GM12864 (cell line): ENCODE results near the gene DESI1.
A peak's percentile ranks its signal among the peaks of the same experiment; 100 is the strongest.

Experiments used
- DNase-seq: peaks from one replicate; pipeline ENCODE4 v3.0.0-alpha.2; 2011; ENCODE audit warnings: low read depth
- H3K4me3 ChIP-seq: 2 replicates; pipeline ENCODE4 v1.5.1; 2011; ENCODE audit warnings: mild to moderate bottlenecking, low read depth, low read length, control low read depth
- TF ChIP-seq, protein P1 (sequence below): IDR thresholded peaks from 2 replicates; pipeline ENCODE4 v1.5.1; 2011; ENCODE audit warnings: low read depth, mild to moderate bottlenecking, moderate library complexity, low read length, control low read depth, inconsistent platforms; ENCODE audit errors: missing control alignments

DESI1 gene

DNA sequence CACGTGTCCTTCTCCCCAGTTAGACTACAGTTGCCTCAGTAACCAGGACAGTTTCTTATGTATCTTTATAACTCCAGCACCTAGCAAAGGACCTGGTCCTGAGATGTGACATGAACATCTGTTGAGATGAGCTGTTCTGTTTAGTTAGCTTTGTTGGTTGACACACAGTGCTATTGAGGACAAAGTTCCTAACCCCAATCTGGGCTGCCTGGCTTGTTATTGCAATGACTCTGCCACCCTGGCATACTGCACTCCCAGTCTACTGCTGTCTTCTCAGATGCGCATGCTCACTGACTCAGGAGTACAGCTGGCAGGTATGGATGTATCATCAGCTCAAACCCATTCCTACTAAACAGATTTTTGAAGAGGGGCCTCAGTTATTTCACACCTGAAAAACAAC is 7.4 kb downstream of the DESI1 start:
- TF ChIP-seq, protein P1, sequence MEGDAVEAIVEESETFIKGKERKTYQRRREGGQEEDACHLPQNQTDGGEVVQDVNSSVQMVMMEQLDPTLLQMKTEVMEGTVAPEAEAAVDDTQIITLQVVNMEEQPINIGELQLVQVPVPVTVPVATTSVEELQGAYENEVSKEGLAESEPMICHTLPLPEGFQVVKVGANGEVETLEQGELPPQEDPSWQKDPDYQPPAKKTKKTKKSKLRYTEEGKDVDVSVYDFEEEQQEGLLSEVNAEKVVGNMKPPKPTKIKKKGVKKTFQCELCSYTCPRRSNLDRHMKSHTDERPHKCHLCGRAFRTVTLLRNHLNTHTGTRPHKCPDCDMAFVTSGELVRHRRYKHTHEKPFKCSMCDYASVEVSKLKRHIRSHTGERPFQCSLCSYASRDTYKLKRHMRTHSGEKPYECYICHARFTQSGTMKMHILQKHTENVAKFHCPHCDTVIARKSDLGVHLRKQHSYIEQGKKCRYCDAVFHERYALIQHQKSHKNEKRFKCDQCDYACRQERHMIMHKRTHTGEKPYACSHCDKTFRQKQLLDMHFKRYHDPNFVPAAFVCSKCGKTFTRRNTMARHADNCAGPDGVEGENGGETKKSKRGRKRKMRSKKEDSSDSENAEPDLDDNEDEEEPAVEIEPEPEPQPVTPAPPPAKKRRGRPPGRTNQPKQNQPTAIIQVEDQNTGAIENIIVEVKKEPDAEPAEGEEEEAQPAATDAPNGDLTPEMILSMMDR: no peak

DNA sequence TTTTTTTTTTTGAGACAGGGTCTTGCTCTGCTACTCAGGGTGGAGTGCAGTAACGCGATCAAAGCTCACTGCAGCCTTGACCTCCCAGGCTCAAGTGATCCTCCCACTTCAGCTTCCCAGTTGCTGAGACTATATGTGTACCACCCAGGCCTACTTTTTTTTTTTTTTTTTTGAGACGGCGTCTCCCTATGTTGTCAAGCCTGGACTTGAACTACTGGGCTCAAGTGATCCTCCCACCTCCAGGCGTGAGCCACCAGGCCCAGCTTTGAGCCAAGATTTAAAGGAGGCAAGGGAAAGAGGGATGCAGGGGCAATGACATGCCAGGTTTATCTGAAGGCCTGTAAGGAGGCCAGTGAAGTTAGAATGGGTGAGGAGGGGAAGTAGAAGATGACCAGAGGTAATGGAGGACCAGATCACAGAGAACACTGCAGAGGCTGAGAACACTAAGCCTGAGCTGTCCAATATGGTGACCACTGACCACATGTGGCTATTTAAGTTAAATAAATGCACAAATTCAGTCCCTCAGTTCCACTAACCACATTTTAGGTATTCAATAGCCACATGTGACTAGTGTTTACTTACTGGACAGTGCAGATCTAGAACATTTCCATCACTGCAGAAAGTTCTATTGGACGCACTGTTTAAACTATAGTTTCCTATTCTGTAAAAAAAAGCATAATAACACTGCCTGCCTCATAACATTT is 8.1 kb downstream of the DESI1 start:
- no peak for DNase-seq
- H3K4me3 ChIP-seq: no peak overlapping the region
- TF ChIP-seq, protein P1: no peak

More for the DNA sequence above, 7.4 kb downstream of the DESI1 start:
- DNase-seq: no peak
- no peak overlapping the region for H3K4me3 ChIP-seq

DNA sequence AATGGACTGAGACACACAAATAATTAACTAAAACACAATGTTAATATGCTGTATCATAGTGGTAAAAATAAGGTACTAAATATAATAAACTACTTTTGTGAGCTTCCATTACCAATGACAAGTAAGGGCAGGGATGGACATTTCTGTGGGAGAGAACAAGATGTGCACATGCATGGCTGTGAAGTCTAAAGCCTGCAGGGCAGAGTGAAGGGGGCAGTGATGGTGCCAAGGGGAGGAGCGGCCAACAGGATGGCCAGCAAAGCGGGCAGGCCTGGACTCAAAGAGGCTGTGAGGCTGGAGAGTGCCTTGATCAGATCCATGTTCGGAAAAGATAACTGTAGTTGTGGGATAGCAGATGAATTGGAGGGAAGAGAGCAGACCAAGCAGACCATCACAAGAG is 12.5 kb downstream of the DESI1 start:
- TF ChIP-seq, protein P1: no peak
- DNase-seq: no peak
- no peak overlapping the region for H3K4me3 ChIP-seq

DNA sequence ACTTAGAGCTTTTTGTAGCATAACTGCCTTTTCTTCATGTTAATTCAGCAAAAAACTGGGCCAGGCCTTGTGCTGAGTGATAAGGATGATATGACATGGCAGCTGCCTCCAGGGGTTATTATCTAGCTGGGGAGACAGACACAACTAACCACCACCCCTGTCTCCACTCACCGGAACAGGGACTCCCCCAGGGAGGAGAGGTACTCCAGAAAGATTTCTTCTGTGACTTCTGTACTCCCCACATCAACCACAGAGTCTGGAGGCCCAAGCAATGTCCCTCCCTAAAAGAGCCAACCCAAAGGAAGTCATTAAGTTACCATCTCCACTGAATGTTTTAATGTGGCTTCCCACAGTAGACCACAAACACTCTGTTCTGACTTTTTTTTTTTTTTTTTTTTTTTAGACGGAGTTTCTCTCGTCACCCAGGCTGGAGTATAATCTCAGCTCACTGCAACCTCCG is 16.9 kb downstream of the DESI1 start:
- H3K4me3 ChIP-seq: no peak overlapping the region
- TF ChIP-seq, protein P1: no peak
- peak; percentile 52 for DNase-seq

DNA sequence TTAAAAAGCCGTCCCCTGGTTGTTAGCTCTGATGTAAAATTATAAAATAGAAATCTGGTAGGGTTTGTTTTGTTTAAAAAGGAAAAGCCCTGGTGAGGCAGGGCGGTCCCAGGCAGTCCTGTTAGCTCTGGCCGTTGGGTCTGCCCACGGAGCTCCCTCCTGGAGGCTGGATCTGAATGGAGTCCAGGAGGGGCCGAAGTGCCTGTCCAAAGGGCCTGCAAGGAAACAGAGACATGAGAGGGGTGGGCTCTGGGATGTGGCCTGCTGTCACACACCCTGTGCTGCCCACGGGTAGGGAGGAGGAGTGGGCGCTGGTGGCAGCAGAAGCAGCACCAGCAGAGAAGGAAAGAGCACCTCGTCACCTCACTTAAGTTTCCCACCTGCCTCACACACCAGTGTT is 19.9 kb downstream of the DESI1 start:
- no peak for DNase-seq
- no peak overlapping the region for H3K4me3 ChIP-seq
- TF ChIP-seq, protein P1: no peak

DNA sequence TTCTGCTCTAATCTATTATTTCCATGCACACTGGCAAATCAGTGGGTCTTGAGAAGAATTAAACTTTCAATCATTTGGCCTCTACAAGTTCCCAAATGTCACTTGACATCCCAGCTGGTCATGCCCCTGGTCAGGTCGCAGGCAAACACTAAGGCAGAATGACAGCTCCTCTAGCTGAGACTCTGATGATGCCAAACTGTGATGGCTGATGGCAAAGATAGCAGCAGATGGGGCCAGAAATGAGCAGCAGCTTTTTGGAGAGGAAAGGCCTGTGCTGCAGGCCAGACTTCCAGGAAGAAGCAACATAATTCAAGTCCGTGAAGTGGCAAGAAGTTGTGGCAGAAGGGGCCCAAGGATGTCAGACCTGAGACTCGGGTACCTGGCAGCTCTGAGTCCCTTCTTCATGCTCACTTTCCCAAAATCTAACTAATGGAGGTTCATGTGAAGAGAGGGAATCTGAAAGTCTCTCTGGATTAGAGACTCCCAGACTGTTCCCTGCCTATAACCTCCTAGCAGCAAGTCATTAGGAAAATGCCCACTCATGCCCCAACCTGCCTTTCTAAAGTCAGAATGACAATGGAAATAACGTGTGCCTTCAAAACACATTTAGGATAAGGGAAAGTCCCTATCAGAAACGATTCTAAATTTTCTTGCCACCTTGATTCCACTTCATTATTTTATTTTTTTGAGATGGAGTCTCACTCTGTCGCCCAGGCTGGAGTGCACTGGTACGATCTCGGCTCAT is 21.8 kb downstream of the DESI1 start:
- no peak for DNase-seq
- no peak overlapping the region for H3K4me3 ChIP-seq
- TF ChIP-seq, protein P1: no peak
